MM.1S (cell line): ENCODE results near the gene MR1.

Experiments
- DNase-seq: peaks from one replicate; pipeline ENCODE4 v3.0.0-alpha.2; 2015
- H2AFZ ChIP-seq: fragments of 300-600 bp; sonication (generic); 2 replicates; pipeline ENCODE4 v1.6.0; 2016; ENCODE audit warnings: antibody characterized with exemption, low read length
- H3F3A ChIP-seq: fragments of 300-600 bp; sonication (generic); 2 replicates; pipeline ENCODE4 v1.6.1; 2016; ENCODE audit warnings: mild to moderate bottlenecking, antibody characterized with exemption, low read length, moderate library complexity, mixed read lengths; ENCODE audit not compliant: insufficient read depth
- H3K27ac ChIP-seq: fragments of 300-600 bp; sonication (generic); 2 replicates; pipeline ENCODE4 v1.5.1; 2016; ENCODE audit warnings: mild to moderate bottlenecking, low read length
- H3K27me3 ChIP-seq: fragments of 300-600 bp; sonication (generic); replicated peaks from 2 replicates; pipeline ENCODE4 v1.6.0; 2016; ENCODE audit warnings: low read length; ENCODE audit not compliant: insufficient read depth
- H3K36me3 ChIP-seq: fragments of 300-600 bp; sonication (generic); replicated peaks from 2 replicates; pipeline ENCODE4 v1.6.1; 2016; ENCODE audit warnings: mild to moderate bottlenecking, low read length, mixed read lengths; ENCODE audit not compliant: insufficient read depth
- H3K4me1 ChIP-seq: fragments of 300-600 bp; sonication (generic); 2 replicates; pipeline ENCODE4 v1.6.1; 2016; ENCODE audit warnings: low read length, mixed read lengths
- H3K4me2 ChIP-seq: fragments of 300-600 bp; sonication (generic); 2 replicates; pipeline ENCODE4 v1.6.0; 2016; ENCODE audit warnings: low read depth, low read length
- H3K4me3 ChIP-seq: fragments of 300-600 bp; sonication (generic); 2 replicates; pipeline ENCODE4 v1.5.1; 2016; ENCODE audit warnings: low read length, mixed read lengths
- H3K79me2 ChIP-seq: fragments of 300-600 bp; sonication (generic); 2 replicates; pipeline ENCODE4 v1.6.1; 2016; ENCODE audit warnings: mixed run types, low read length, mixed read lengths
- H3K9ac ChIP-seq: fragments of 300-600 bp; sonication (generic); 2 replicates; pipeline ENCODE4 v1.6.1; 2016; ENCODE audit warnings: low read length, mixed read lengths
- H3K9me2 ChIP-seq: fragments of 300-600 bp; sonication (generic); replicated peaks from 2 replicates; pipeline ENCODE4 v1.6.1; 2016; ENCODE audit warnings: mild to moderate bottlenecking, low read length, mixed read lengths; ENCODE audit not compliant: insufficient read depth
- H3K9me3 ChIP-seq: fragments of 300-600 bp; sonication (generic); replicated peaks from 2 replicates; pipeline ENCODE4 v1.6.1; 2016; ENCODE audit warnings: mild to moderate bottlenecking, low read length, mixed read lengths; ENCODE audit not compliant: insufficient read depth
- H4K20me1 ChIP-seq: fragments of 300-600 bp; sonication (generic); 2 replicates; pipeline ENCODE4 v1.6.1; 2016; ENCODE audit warnings: mild to moderate bottlenecking, low read length, moderate library complexity, mixed read lengths; ENCODE audit not compliant: insufficient read depth
- EZH2 ChIP-seq: fragments of 300-600 bp; sonication (generic); optimal IDR thresholded peaks from 2 replicates; pipeline ENCODE3; 2017; ENCODE audit warnings: low read depth, mild to moderate bottlenecking, antibody characterized with exemption, low read length, mixed read lengths
- EZH2phosphoT487 ChIP-seq: fragments of 300-600 bp; sonication (generic); IDR thresholded peaks from 2 replicates; pipeline ENCODE4 v1.6.1; 2018; ENCODE audit warnings: antibody characterized with exemption, low read length
- TF ChIP-seq, protein P1 (sequence below): fragments of 300-600 bp; sonication (generic); IDR thresholded peaks from 2 replicates; pipeline ENCODE4 v1.5.1; 2016; ENCODE audit warnings: antibody characterized with exemption, low read length, mixed read lengths

Gene MR1

DNA sequence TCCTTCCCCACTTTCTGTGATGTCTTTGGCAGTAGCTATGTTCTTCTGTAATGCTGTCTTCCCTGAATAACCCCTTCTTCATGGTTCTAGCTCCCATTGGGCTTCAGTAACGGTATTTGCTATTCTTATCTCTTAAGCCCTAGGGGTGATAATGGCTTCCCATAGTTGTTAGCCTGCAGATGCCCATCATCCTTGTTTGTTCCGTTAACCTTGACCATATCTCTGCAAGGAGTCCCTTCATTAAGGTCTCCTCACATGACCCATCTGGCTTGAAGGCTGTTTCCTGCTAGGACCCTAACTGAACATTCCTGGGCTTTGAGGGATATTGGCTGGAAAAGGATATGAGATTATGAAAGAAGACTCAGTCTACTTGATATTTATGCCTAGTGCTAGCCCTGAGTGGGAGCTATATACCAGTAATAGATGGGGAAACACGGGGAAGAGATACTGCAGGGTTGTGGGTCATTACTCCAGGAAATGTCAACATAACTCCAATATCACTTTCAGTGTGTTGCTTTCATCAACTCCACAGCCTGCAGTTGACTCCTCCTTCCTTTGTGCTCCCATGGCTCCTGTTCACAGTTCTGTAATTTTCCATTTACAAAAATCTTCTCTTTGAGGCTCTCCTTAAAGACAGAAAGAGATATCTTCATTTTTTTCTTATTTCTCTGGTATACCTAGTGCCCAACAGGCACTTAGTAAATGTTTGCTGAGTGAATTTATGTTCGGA is 2.5 kb downstream of the MR1 start:
- H3K4me2 ChIP-seq = no peak overlapping the region
- H3F3A ChIP-seq = peaks cover 3% of the 10 kb centered on the region; the same call in 1 of the 2 replicates
- H3K27ac ChIP-seq = no peak overlapping the region
- H3K4me3 ChIP-seq = no peak overlapping the region
- no peaks in the 10 kb centered on the region for H3K9me3 ChIP-seq
- TF ChIP-seq, protein P1, sequence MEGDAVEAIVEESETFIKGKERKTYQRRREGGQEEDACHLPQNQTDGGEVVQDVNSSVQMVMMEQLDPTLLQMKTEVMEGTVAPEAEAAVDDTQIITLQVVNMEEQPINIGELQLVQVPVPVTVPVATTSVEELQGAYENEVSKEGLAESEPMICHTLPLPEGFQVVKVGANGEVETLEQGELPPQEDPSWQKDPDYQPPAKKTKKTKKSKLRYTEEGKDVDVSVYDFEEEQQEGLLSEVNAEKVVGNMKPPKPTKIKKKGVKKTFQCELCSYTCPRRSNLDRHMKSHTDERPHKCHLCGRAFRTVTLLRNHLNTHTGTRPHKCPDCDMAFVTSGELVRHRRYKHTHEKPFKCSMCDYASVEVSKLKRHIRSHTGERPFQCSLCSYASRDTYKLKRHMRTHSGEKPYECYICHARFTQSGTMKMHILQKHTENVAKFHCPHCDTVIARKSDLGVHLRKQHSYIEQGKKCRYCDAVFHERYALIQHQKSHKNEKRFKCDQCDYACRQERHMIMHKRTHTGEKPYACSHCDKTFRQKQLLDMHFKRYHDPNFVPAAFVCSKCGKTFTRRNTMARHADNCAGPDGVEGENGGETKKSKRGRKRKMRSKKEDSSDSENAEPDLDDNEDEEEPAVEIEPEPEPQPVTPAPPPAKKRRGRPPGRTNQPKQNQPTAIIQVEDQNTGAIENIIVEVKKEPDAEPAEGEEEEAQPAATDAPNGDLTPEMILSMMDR = no peak
- TF ChIP-seq EZH2phosphoT487 (no peak), EZH2 (no peak)
- H2AFZ ChIP-seq = no peak overlapping the region
- H3K4me1 ChIP-seq = peaks cover 21% of the 10 kb centered on the region
- no peak for DNase-seq
- no peak overlapping the region for H3K9ac ChIP-seq
- H4K20me1 ChIP-seq = no peaks in the 10 kb centered on the region
- H3K79me2 ChIP-seq = peaks cover 53% of the 10 kb centered on the region
- no peaks in the 10 kb centered on the region for H3K27me3 ChIP-seq
- H3K9me2 ChIP-seq = no peaks in the 10 kb centered on the region
- H3K36me3 ChIP-seq = no peaks in the 10 kb centered on the region

DNA sequence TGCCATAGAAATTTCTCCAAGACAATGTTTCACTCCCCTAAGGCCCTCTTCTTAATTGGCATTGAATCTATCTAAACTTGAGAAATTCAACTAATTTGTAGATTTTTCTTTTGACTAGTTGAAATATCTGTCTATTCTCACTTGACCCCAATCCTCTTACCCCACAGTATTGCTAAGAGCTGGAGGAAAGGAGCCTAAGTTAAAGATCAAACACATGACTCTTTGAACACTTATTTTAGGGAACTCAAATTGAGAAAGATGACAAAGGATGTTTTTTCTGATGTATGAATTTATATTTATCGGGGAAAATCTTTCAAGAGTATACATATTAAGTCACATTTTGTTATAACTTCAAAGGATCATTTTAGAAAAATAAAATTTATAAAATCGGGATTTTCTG is 3.6 kb downstream of the MR1 start:
- no peaks in the 10 kb centered on the region for H3K9me2 ChIP-seq

DNA sequence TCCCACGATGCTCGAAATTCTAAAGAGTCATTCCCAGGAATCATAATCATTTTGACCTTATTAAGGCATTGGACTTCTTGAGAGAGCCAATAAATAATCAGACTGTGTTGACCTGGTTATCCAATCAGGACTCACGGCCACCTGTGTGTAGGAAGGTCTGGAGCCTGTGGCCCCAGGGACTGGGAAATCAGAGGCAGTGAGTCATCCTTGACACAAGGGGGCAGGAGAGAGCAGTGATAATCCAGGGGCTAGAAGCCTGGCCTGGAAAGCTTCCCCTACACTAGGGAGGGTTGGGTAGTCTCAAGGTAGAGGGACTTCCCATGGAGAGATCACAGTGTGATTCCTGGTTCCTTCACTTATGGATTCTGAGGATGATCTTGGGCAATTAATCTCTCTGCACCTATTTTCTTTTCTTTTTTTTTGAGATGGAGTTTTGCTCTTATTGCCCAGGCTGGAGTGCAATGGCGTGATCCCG is 4.7 kb downstream of the MR1 start:
- Histone ChIP-seq H3K79me2 (peaks cover 60% of the 10 kb centered on the region), H3K27me3 (no peaks in the 10 kb centered on the region), H3K4me1 (peaks cover 12% of the 10 kb centered on the region), H3F3A (peaks cover 3% of the 10 kb centered on the region; the same call in 1 of the 2 replicates), H3K4me3 (no peak overlapping the region), H3K9ac (no peak overlapping the region), H3K4me2 (no peak overlapping the region), H4K20me1 (no peaks in the 10 kb centered on the region), H2AFZ (no peak overlapping the region), H3K36me3 (no peaks in the 10 kb centered on the region), H3K9me3 (no peaks in the 10 kb centered on the region), H3K9me2 (no peaks in the 10 kb centered on the region), H3K27ac (no peak overlapping the region)
- TF ChIP-seq, protein P1 = peak; percentile 93
- TF ChIP-seq EZH2 = no peak
- peak; percentile 73 for DNase-seq

More for the DNA sequence above, 3.6 kb downstream of the MR1 start:
- Histone ChIP-seq H3K36me3 (no peaks in the 10 kb centered on the region), H3K4me3 (no peak overlapping the region), H3K27me3 (no peaks in the 10 kb centered on the region), H3K9ac (no peak overlapping the region), H4K20me1 (no peaks in the 10 kb centered on the region), H3K27ac (no peak overlapping the region), H2AFZ (no peak overlapping the region), H3K4me2 (no peak overlapping the region), H3K9me3 (no peaks in the 10 kb centered on the region), H3K4me1 (peaks cover 21% of the 10 kb centered on the region), H3K79me2 (peaks cover 60% of the 10 kb centered on the region), H3F3A (peaks cover 3% of the 10 kb centered on the region; the same call in 1 of the 2 replicates)
- no peak for TF ChIP-seq EZH2phosphoT487
- no peak for TF ChIP-seq EZH2
- TF ChIP-seq, protein P1 = no peak
- no peak for DNase-seq
